GM18873 (cell line): ENCODE measurements around the gene KLRB1.
"Not testable (repeated sequence)": the region's sequence is repeated elsewhere in the genome, so short reads cannot be mapped to it uniquely, and the experiment has no call there.

ENCODE experiments used
- ATAC-seq: cut with Tn5 transposase; IDR thresholded peaks from one replicate; pipeline ENCODE4 v1.9.1; 2021; ENCODE audit warnings: mild to moderate bottlenecking, moderate library complexity, moderate number of reproducible peaks; ENCODE audit not compliant: unreplicated experiment, low FRiP score

KLRB1 gene

DNA sequence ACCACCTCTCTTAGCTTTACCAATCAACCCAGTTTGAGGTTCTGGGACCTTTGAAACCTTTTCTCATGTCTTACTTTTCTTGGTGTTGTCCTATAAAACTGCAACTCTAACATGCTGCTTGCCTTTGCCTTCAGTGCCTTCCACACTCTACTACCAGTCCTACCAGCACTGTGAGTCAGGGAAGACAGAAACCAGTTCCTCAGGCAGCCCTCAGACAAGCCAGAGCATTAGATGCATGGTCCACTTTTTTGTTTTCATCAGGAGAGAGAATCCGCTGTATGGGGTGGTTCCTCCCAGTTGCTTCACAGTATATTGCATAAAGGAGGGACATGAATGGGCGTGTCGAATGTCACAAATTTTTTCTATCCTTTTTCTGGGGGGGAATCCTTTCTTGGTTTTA lies 17.3 kb upstream of the KLRB1 start:
- ATAC-seq, result no peak

DNA sequence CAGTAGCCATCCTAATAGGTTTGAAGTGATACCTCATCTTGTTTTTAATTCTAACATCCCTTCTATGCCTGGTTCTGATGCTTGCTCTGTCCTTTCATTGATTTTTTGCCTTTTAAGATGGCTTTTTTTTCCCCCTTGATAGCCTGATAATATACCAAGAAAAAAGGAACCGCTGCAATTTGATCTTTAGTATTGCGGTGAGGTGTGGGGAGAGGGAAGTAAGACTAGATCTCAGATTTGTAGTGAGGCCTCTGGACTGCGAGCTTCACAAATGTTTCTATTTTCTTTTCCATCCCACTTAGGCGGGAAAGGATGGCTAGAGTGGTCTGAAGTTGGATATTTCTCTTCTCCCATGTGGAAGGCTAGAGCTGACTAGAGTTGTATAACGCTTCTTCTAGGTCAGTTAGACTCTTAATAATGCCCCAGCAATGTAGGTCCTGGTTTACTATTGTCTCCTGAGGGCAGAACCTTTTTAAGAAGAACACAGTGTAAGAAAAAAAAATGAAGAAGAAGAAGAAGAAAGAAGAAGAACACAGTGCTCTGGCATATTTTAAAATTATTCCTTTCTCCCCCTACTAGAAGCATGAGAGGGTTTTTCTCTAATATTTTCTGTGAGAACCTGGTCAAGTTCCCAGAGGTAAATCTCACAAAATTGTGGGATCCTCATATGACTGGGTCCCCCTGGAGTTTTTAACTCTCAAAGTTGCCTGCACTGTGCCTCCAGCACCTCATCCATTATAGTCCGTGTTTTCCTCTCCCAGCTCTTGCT lies 11.9 kb upstream of the KLRB1 start:
- no peak for ATAC-seq

DNA sequence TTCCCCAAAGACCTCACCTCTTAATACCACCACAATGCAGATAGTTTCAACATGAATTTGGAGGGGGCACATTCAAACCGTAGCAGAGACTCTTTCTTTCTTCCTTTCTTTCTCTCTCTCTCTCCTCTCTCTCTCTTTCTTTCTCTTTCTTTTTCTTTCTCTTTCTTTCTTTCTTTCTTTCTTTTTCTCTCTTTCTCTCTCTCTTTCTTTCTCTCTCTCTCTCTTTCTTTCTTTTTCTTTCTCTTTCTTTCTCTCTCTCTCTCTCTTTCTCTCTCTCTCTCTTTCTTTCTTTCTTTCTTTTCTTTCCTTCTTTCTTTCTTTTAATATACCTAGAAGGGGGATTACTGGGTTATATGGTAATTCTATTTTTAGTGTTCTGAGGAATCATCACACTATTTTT lies 11.2 kb upstream of the KLRB1 start:
- ATAC-seq, result not testable (repeated sequence)

DNA sequence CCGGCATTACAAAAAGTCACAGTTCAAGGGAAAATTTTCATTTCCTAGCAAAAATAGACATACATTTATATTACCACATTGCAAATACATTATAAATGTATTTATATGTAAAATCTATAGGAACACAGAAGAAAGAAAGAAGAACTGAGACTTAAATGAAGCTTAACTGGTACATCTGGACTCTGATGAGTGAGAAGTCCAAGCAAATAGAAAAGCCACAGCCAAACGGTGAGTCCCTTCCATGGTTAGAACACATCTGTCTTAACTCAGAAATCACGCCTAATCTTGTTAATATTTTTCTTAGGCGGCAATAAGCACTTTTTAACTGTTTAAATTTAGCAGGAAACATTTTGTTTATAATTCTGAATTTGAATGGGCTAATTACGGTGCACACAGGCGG lies 9.4 kb upstream of the KLRB1 start:
- ATAC-seq, result no peak

DNA sequence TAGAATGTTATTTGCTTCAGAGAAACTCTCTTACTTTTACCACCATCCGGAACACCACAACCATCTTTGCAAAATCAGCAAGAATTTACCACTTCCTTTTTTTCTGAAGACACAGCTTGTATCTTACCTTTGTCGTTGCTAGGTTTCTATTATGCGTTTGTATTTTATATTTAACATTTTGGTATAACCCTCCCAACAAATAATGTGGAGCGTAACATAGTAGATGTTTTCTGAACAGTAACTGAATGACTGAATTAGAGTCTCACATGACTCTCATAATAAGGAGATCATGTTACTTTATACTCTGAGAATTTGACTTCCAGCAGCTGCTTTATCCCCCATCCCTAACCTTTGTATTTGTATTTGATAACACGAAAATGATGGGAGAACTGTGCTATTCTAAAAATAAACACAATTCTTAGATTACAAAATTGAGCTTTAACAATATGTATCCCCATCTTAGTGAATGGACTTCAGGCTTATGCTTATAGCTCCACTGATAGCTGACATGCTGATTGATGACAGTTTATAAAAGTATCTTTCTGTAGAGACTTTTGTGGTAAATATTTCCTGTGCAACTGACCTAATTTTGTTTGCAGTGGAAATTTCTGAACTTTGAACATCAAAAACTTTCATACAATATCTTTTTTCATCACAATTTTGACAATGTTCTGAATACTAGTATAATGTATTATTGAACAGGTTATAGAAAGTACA lies 7.9 kb upstream of the KLRB1 start:
- ATAC-seq, result no peak

DNA sequence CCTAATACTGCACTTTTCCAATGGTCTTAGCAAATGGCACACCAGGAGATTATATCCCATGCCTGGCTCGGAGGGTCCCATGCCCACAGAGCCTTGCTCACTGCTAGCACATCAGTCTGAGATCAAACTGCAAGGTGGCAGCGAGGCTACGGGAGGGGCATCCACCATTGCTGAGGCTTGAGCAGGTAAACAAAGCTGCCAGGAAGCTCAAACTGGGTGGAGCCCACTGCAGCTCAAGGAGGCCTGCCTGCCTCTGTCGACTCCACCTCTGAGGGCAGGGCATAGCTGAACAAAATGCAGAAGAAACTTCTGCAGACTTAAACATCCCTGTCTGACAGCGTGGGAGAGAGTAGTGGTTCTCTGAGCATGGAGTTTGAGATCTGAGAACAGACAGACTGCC lies 2.9 kb upstream of the KLRB1 start:
- not testable (repeated sequence) for ATAC-seq

DNA sequence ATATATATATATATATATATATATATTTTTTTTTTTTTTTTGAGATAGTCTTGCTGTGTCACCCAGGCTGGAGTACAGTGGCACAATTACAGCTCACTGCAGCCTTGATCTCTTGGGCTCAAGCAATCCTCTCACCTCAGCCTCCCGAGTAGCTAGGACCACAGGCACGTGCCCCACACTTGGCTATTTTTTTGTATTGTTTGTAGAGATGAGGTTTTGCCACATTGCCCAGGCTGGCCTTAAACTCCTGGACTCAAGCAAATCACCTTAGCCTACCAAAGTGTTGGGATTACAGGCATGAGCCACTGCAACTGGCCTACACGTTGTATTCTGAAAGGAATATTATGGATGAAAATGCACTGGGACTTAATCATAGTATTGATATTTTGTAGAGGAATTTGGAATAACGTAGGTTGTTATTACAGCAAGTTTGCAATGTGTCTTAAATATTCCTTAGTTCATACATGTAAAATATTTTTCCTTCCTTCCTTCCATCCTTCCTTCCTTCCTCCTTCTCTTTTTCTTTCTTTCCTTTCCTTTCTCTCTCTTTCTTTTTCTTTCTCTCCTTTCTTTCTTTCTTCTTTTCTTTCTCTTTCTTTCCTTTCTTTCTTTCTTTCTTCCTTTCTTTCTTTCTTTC lies 862 bp downstream of the KLRB1 start:
- no peak for ATAC-seq

DNA sequence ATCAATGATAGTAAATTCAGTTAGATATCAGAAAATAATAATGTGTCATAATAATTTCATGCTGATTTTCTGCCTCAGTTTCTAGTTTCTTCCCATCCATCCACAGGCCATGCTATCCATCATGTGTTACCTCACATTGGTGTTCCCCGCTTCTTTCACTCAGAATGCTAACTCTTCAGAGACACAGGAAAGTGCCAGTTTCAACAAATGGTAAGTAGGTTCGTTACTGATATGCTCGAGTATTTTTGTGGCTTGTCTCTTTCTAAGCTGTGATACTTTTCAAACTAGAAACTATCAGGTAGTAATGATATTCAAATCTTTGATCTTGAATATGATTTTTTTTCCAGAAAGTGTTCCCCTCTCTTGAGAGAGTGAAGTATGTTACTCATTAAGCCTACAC lies 1.5 kb downstream of the KLRB1 start:
- ATAC-seq, result no peak

DNA sequence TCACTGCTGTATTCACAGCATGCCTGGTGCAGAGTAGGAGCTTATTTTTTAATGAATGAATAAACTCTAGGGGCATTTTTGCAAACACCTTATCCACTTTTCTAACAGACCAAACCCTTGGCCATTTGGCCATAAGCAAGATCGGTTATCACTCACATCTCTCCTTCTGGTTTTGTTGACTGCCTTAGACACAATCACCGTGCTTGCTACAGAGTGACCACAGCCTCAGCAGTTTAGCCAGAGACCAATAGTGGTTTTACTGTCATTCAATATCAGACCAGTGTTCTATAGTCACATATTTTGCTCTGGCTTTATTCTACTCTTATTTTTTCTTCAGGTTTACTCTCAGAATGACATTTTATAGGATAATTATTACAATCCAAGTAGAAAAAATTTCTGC lies 2.2 kb downstream of the KLRB1 start:
- no peak for ATAC-seq

DNA sequence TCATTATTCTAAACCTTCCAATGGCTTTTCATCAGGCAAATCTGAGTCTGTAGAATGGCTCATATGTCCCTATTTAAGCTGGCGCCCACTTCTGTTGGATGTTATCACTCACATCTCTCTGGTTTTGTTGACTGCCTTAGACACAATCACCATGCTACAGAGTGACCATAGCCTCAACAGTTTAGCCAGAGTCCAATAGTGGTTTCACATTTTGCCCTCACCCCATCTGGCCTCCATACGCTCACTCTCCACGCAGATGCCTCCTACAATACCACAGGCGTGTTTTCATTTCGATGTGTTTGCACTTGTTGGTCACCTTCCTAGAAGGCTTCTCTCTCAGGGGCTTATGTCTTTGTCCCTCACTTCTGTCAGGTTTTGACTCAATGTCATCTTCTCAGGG lies 3.4 kb downstream of the KLRB1 start:
- ATAC-seq, result no peak

DNA sequence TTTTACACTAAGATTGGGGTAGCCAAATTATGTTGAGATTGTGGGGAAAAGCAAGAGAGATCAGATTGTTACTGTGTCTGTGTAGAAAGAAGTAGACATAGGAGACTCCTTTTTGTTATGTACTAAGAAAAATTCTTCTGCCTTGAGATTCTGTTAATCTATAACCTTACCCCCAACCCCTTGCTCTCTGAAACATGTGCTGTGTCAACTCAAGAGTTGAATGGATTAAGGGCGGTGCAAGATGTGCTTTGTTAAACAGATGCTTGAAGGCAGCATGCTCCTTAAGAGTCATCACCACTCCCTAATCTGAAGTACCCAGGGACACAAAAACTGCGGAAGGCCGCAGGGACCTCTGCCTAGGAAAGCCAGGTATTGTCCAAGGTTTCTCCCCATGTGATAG lies 7.3 kb downstream of the KLRB1 start:
- not testable (repeated sequence) for ATAC-seq

DNA sequence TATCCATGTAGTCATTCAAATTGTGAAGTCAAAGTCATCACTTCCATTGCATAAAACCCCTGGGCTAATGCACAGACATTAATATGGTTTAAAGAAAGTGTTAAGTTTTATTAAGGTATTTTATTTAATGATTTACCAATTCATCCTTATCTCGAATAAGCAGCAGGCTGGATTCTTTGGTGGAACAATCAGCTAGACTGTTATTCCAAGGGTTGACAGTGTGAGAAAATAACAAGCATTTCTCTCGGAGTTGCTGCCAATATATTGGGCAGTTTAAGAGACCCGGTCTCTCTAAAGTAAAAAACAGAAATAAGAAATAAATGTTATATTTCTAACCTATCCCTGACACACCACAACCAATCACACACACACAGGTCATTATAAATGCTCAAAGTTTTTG lies 9.4 kb downstream of the KLRB1 start:
- no peak for ATAC-seq

DNA sequence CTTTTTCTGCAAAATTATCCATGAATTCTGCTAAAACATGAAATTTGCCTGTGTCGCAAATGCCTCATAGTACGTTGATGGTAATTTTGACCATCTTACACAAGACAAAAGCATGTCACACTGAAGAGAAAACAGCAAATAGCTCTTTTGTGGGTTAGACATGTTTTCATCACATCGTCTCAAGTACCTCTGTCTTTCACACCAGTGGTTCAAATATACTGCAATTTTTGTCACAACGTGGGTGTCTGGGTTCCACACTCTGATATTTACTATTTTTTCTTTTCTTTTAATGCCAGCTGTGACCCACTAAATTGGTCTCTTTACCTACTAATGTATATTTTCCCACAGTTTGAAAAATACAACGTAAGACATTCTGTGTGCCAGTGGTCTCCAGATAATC lies 10.4 kb downstream of the KLRB1 start:
- no peak for ATAC-seq

DNA sequence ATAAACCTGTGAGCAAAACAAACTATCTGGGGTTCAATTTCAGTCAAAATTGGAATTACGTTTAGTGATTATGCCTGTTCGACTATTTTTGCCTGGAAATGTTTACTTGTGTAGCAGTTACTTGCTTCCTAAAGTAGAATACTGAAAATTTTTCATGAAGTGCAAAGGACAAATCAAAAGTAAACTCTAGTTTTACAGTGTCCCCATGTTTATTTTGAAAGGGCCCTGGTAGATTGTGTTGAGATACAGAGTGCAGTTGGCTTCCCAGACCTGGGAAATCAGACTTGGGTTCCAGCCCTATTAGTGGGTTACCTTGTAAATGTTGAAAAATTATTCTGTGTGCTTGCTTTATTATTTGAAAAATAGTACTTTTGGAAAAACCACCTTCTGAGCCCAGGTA lies 17.3 kb downstream of the KLRB1 start:
- ATAC-seq, result no peak

DNA sequence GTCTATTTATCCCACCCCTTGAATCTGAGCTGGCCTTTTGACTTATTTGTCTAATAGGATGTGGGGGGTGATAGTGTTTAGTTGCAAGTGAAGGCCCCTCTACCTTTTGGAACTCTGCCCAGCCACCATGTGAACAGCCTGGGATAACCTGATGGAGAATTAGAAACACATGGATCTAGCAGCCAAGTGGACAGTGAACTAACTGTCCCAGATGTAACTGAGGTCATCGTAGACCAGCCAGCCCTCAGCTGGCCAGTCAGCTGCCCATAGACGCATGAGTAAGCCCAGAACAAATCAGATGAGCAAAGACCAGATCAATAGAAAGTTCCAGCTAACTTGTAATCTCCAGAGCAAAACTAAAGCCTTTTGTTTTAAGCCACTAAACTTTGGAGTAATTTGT lies 19.0 kb downstream of the KLRB1 start:
- no peak for ATAC-seq

DNA sequence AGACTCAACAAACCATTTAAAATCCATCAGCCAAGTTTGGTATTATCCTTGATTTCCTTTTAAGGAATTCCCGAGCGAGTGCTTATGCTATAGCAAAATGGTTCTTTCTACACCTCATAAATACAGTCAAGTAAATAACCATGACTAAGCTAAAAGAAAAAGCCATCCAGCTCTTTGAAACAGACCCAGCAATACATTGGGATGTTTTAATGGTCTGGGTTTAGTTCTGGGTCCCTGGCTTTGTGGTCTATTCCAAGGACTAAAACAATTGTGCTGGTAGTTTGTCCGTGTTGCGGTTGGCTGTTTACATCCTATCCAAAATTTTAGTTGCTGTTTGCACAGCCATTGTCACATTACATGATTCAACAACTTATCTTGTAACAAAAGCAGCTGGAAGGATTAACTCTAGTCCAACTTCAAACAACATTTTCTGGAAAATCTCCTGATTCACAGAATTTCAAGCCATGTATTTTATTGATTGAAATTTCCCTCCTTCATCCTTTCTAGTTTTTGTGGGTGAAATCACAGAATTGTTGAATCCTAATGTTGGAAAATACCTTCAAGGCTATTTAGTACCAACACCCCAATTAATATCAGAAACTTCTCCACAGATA lies 19.6 kb downstream of the KLRB1 start:
- ATAC-seq, result no peak

DNA sequence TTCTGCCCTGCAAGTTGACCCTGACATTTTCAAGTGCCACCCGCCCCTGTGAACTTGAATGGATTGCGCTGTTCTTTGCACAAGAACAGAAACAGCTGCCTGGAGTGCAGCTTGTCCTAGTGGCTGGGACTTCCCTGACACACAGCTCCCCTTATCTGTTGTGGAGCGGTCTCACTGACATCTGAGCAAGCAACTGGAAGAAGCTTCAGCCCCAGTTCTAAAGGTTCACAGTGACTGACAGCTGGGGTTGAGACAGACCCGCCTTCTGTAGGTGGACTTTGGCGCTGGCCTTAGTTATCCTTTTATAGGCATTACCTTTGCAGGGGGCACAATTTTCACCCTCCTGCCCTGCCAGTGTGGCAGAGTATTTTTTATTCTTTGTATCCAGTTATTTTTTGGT lies 30.0 kb downstream of the KLRB1 start:
- not testable (repeated sequence) for ATAC-seq

DNA sequence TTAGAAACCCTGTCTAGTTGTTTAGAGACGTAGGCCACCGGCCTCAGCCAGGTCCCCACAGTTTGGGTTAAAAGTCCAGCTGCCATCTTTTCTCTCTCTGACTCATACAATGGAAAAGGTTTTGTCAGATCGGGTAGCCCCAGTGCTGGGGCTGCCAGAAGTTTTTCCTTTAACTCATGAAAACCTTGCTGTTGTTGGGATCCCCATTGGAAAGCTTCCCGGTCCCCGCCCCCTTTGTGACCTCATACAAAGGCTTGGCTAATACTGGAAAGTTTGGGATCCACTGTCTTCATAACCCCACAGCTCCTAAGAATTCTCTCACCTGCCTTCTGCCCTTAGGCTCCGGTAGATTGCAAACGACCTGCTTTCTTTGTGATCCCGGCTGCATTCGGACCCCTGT lies 40.6 kb downstream of the KLRB1 start:
- ATAC-seq, result not testable (repeated sequence)

DNA sequence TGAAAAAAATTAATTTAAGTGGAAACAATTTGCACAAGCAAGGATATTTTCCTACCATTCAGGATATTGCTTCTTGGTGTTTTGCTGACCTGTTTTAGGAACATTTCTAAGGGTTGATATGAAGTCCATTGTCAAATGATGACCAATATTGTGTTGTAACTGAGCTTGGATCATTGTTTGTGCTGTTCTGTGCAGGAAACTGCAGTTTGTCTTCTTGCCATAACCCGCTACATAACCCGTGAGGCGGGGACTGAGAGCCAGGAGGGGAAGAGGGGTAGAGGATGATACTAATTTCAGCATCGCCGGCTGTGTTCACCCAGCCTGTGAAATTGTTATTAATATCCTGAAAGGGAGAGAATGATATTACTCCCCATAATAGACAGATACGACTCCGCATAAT lies 41.6 kb downstream of the KLRB1 start:
- ATAC-seq, result not testable (repeated sequence)

DNA sequence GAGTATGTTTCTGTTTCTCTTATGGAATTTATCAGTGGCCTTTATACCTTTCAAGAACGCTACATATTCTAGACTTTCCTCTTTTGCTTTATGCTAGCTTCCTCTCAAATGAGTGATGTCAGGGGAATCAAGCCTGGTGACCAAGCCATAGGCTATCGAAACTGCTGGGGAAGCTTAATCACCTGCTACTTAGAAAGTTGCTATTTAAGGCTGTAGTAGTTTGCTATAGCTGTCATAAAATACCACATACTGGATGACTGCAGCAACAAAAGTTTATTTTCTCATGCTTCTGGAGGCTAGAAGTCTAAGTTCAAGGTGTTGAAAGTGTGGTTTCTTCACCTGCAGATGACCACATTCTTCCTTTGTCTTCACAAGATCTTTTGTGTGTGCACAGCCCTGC lies 43.3 kb downstream of the KLRB1 start:
- not testable (repeated sequence) for ATAC-seq

DNA sequence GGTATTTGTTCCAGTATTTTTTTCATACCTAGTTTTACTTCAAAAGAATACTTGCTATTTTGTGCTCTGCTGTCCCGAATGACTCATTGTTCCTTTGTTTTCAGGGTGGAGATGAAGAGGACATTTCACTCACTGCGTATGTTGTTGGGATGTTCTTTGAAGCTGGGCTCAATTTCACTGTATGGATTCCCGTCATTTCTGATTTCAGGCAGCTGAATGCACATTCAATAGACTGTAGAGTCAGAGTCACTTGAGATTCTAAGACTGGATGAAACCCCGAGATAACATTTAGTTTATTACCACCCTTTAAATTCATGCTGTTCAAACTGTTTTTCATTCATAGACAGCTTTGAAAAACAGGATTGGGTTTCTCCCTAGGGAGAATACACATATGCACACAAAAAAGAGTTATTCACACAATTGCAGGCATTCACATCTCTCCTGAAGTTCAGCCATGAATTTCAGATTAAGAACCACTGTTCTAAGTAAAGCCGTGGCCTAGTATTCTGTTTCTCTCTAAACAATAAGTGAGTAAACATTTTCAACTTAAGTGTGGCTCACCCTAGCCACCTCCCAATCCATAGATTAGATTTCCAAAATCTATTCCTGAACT lies 44.8 kb downstream of the KLRB1 start:
- not testable (repeated sequence) for ATAC-seq
